Epidermal melanocyte (primary cell): ENCODE data around the gene MED13L.

Experiments
- DNase-seq: peaks from one replicate; pipeline ENCODE4 v3.0.0; 2011; ENCODE audit warnings: low spot score; ENCODE audit not compliant: insufficient read length

MED13L gene

GRCh38 chr12:115914122-115914521, 363.4 kb downstream of the MED13L start:
- DNase-seq = no peak

- no peak for DNase-seq
These were observed 365.1 kb downstream of the MED13L start for GRCh38 chr12:115912440-115912839.

DNA sequence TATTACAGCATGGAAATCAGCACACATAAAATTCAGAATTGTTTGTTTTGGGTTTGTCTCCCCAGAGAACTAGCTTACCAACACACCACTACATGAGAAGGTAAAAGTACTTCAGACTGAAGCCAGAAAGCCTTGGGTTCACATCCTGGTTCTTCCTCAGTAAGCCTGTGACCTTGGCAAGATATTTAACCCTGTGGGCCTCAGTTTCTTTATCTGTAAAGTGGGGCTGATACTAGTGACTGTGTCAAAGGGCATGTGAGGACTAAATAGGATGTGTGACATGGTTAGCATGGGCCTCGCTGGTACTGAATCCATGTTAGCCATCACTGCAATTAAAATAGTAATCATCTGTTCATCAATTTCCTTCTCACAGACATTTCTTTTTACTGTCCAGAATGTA, 366.1 kb downstream of the MED13L start:
- no peak for DNase-seq

DNA sequence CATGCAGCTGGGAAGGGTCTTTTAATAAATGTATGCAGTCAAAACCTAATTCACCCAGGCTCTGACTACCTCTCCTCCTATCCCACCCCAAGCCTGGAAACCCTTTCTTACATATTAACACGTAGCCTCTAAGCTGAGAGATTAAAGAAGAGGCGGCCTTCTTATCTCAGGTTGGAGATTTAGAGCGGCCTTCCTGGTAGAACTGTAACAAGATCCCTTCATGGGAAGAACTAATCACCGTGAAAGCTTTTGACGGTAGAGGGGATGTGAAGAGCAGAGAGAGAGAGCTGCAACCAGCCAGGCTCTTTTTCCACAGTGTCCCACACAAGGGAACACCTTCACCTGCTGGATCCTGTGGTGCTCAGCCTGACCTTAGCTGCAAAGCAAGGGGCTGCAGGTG, 367.4 kb downstream of the MED13L start:
- DNase-seq = no peak
